Spleen (tissue), 11 donors: Measurements from ENCODE around the gene SHISA2. TPM values are rescaled to one million over a fixed set of nuclear protein-coding genes. Genes with fewer than 3 reads are reported as not detected.

Experiments used
- DNase-seq: peaks from one replicate; pipeline ENCODE4 v3.0.0-alpha.2; 2020
- H3K27ac ChIP-seq, 8 donors: fragments of 200-600 bp; sonication (generic) in 7 of 8; 1 replicate in 4 of 8; 2 replicates in 4 of 8; pipeline versions ENCODE4 v1.5.0 to v1.8.0; 2016 to 2021; ENCODE audit warnings: inconsistent platforms in 4 of 8, mild to moderate bottlenecking in 4 of 8, moderate library complexity in 1 of 8
- H3K27me3 ChIP-seq, 7 donors: fragments of 200-600 bp; sonication (generic) in 6 of 7; replicated peaks in 1 of 7; 1 replicate in 4 of 7; 2 replicates in 3 of 7; pipeline versions ENCODE4 v1.5.0 to v1.8.0; 2016 to 2021; ENCODE audit warnings: inconsistent platforms in 3 of 7, mild to moderate bottlenecking in 1 of 7
- H3K36me3 ChIP-seq, 6 donors: fragments of 200-600 bp; sonication (generic) in 5 of 6; 1 replicate in 4 of 6; 2 replicates in 2 of 6; pipeline versions ENCODE4 v1.5.0 to v1.8.0; 2016 to 2021; ENCODE audit warnings: inconsistent platforms in 2 of 6
- H3K4me1 ChIP-seq, 6 donors: fragments of 200-600 bp; sonication (generic) in 5 of 6; 1 replicate in 3 of 6; 2 replicates in 3 of 6; pipeline versions ENCODE4 v1.5.0 to v1.8.0; 2016 to 2021; ENCODE audit warnings: inconsistent platforms in 3 of 6
- H3K4me3 ChIP-seq, 8 donors: fragments of 200-600 bp; sonication (generic) in 7 of 8; 1 replicate in 4 of 8; 2 replicates in 4 of 8; pipeline versions ENCODE4 v1.5.0 to v1.8.0; 2016 to 2021; ENCODE audit warnings: inconsistent platforms in 4 of 8, mild to moderate bottlenecking in 4 of 8, moderate library complexity in 2 of 8
- H3K9me3 ChIP-seq, 8 donors: fragments of 200-600 bp; sonication (generic) in 7 of 8; 1 replicate in 4 of 8; 2 replicates in 4 of 8; pipeline versions ENCODE4 v1.5.0 to v1.8.0; 2016 to 2021; ENCODE audit warnings: inconsistent platforms in 4 of 8
- CTCF ChIP-seq, 11 experiments: fragments of 200-600 bp in 7 of 11; fragments of 450-650 bp in 4 of 11; sonication (generic) in 4 of 11; IDR thresholded peaks in 8 of 11; conservative IDR thresholded peaks in 3 of 11; 1 replicate in 7 of 11; 2 replicates in 4 of 11; pipeline versions ENCODE4 v1.4.0 to v1.8.0; 2016 to 2021; ENCODE audit warnings: antibody characterized with exemption in 11 of 11, inconsistent platforms in 4 of 11, mild to moderate bottlenecking in 1 of 11
- POLR2A ChIP-seq, 3 donors: fragments of 450-650 bp; IDR thresholded peaks; one replicate each; pipeline ENCODE4 v1.5.1; 2017; ENCODE audit warnings: antibody characterized with exemption in 3 of 3, mild to moderate bottlenecking in 1 of 3
- POLR2AphosphoS5 ChIP-seq, 3 donors: sonication (generic); formaldehyde crosslinking; IDR thresholded peaks; one replicate each; pipeline ENCODE4 v1.5.1; 2017; ENCODE audit warnings: antibody characterized with exemption in 3 of 3
- WGBS, 5 donors: extraction: QIAGEN DNeasy Blood & Tissue Kit in 3 of 5; methylation state at CpG; one replicate each; pipeline versions ENCODE4 v1.1.5 to v1.1.7; 2013 to 2018; 5-methylcytosine and 5-hydroxymethylcytosine counted together
- intact Hi-C: fragments of 100-400 bp; cut with DNase I; formaldehyde crosslinking; loops from one replicate; pipeline ENCODE4 v1.15.0; 2023; ENCODE audit warnings: low total_unique reads
- polyA plus RNA-seq, 3 donors: library from polyadenylated mRNA; stranded (reverse); fragments of 200-250 nt; gene quantifications; one replicate each; pipeline ENCODE4 v1.2.1, GENCODE V29; 2013
- total RNA-seq, 7 donors: library from RNA; depleted of rRNA in 3 of 7; stranded (reverse); fragments of >200 nt in 3 of 7; fragmentation: NEBNext Ultra II Directional in 4 of 7; extraction: Animal tissue kit (Norgen Biotek cat#: 25700) in 4 of 7; gene quantifications; one replicate each; pipeline versions ENCODE4 v1.1.0 to v1.2.1, GENCODE V29; 2016 to 2021
- donor health status: healthy with polysubstance abuse.
- donor health status: DM: no; HTN: no; CAD: no; lungs with moderate emphysema.
- donor health status: DM: no; HTN: no; CAD: no.
- donor health status: Bipolar disorder and iron deficiency.
- donor health status: healthy.
- donor health status: DM: no; HTN: no; CAD: no.
- donor health status: DM: yes; HTN: yes; CAD: no.

The SHISA2 gene
- total and polyA plus RNA-seq, 10 donors, result 0.27 to 1.5 (median 0.45) TPM; not detected in 2

- H3K4me1 ChIP-seq, result peaks cover 11 to 34% (median 20%) of the 10 kb centered on the region in 6 donors
- WGBS, 5 donors, result 91 to 95% (median 92%) methylated on average over 4 of the region's 4 CpGs
- peaks cover 8 to 77% (median 48%) of the 10 kb centered on the region in 7 donors for H3K27me3 ChIP-seq
- TF ChIP-seq POLR2A (IDR thresholded peaks at IDR 0.05), result no peak
- no peak for TF ChIP-seq CTCF (IDR thresholded peaks at IDR 0.05 in 8 of 11, conservative IDR thresholded peaks at IDR 0.05 in 3 of 11)
- no peak for TF ChIP-seq POLR2AphosphoS5 (IDR thresholded peaks at IDR 0.05)
- no peak overlapping the region for H3K4me3 ChIP-seq
- no peak overlapping the region for H3K27ac ChIP-seq
- no peaks in the 10 kb centered on the region for H3K36me3 ChIP-seq
- no peaks in the 10 kb centered on the region for H3K9me3 ChIP-seq
- no peak for DNase-seq
- intact Hi-C loops, result no loop called here
Observed at GRCh38 chr13:26047040-26047439, 4.8 kb downstream of the SHISA2 start.

- Histone ChIP-seq H3K9me3 (no peaks in the 10 kb centered on the region), H3K4me1 (peaks cover 11 to 30% (median 17%) of the 10 kb centered on the region in 6 donors), H3K4me3 (no peak overlapping the region), H3K27ac (no peak overlapping the region), H3K27me3 (peaks cover 8 to 77% (median 44%) of the 10 kb centered on the region in 7 donors), H3K36me3 (no peaks in the 10 kb centered on the region)
- intact Hi-C loops, result no loop called here
- WGBS, 5 donors, result 89 to 93% (median 92%) methylated on average over 8 to 16 of the region's 16 CpGs
- TF ChIP-seq POLR2A (IDR thresholded peaks at IDR 0.05) (no peak), CTCF (IDR thresholded peaks at IDR 0.05 in 8 of 11, conservative IDR thresholded peaks at IDR 0.05 in 3 of 11) (no peak), POLR2AphosphoS5 (IDR thresholded peaks at IDR 0.05) (no peak)
- DNase-seq, result no peak
Observed at GRCh38 chr13:26046639-26047038, 5.2 kb downstream of the SHISA2 start.

- intact Hi-C loops, result no loop called here
- DNase-seq, result no peak
- peaks cover 0 to 15% (median 3%) of the 10 kb centered on the region in 6 donors for H3K4me1 ChIP-seq
- peaks cover 0 to 62% (median 29%) of the 10 kb centered on the region in 7 donors for H3K27me3 ChIP-seq
- 48 to 63% (median 54%) methylated on average over 2 of the region's 2 CpGs for WGBS, 5 donors
- H3K4me3 ChIP-seq, result no peak overlapping the region
- H3K9me3 ChIP-seq, result no peaks in the 10 kb centered on the region
- TF ChIP-seq POLR2AphosphoS5 (IDR thresholded peaks at IDR 0.05), result no peak
- H3K27ac ChIP-seq, result no peak overlapping the region
- H3K36me3 ChIP-seq, result no peaks in the 10 kb centered on the region
Observed at GRCh38 chr13:26045142-26045541, 6.7 kb downstream of the SHISA2 start.

GRCh38 chr13:26042785-26043184 lies 9.0 kb downstream of the SHISA2 start:
- intact Hi-C loops, result no loop called here
- H3K9me3 ChIP-seq, result no peaks in the 10 kb centered on the region
- WGBS, 5 donors, result 68 to 82% (median 76%) methylated on average over 1 of the region's 1 CpG
- H3K27ac ChIP-seq, result no peak overlapping the region
- H3K4me1 ChIP-seq, result no peaks in the 10 kb centered on the region
- no peak overlapping the region for H3K4me3 ChIP-seq
- DNase-seq, result no peak
- TF ChIP-seq CTCF (IDR thresholded peaks at IDR 0.05 in 8 of 11, conservative IDR thresholded peaks at IDR 0.05 in 3 of 11) (no peak), POLR2AphosphoS5 (IDR thresholded peaks at IDR 0.05) (no peak), POLR2A (IDR thresholded peaks at IDR 0.05) (no peak)
- no peaks in the 10 kb centered on the region for H3K36me3 ChIP-seq
- H3K27me3 ChIP-seq, result peaks cover 0 to 38% (median 5%) of the 10 kb centered on the region in 7 donors

- Histone ChIP-seq H3K36me3 (no peaks in the 10 kb centered on the region), H3K27me3 (peaks cover 0 to 25% (median 0%) of the 10 kb centered on the region in 7 donors), H3K9me3 (peaks cover 0 to 2% (median 0%) of the 10 kb centered on the region in 8 donors), H3K27ac (no peak overlapping the region), H3K4me3 (no peak overlapping the region), H3K4me1 (no peaks in the 10 kb centered on the region)
- no peak for DNase-seq
- WGBS, 5 donors, result 58 to 80% (median 74%) methylated on average over 3 of the region's 3 CpGs
- intact Hi-C loops, result no loop called here
- TF ChIP-seq CTCF (IDR thresholded peaks at IDR 0.05 in 8 of 11, conservative IDR thresholded peaks at IDR 0.05 in 3 of 11) (no peak), POLR2A (IDR thresholded peaks at IDR 0.05) (no peak), POLR2AphosphoS5 (IDR thresholded peaks at IDR 0.05) (no peak)
Observed at GRCh38 chr13:26041444-26041843, 10.4 kb downstream of the SHISA2 start.
